GM23248 (cell line): ENCODE measurements around the gene SP6. TPM values are rescaled to one million over a fixed set of nuclear protein-coding genes. Genes with fewer than 3 reads are reported as not detected.

Source experiments
- DNase-seq: peaks from one replicate; pipeline ENCODE4 v3.0.0-alpha.2; 2015
- H2AFZ ChIP-seq: fragments of 200-600 bp; sonication (generic); 2 replicates; pipeline ENCODE4 v1.6.1; 2016; ENCODE audit warnings: antibody characterized with exemption
- H3F3A ChIP-seq: fragments of 200-600 bp; sonication (generic); 2 replicates; pipeline ENCODE4 v1.6.1; 2016; ENCODE audit warnings: mild to moderate bottlenecking, antibody characterized with exemption, mixed run types; ENCODE audit not compliant: insufficient read depth
- H3K27ac ChIP-seq: fragments of 200-600 bp; sonication (generic); 2 replicates; pipeline ENCODE4 v1.5.1; 2016; ENCODE audit warnings: mild to moderate bottlenecking
- H3K27me3 ChIP-seq: fragments of 200-600 bp; sonication (generic); replicated peaks from 2 replicates; pipeline ENCODE4 v1.6.1; 2016; ENCODE audit warnings: mild to moderate bottlenecking; ENCODE audit not compliant: insufficient read depth
- H3K36me3 ChIP-seq: fragments of 200-600 bp; sonication (generic); 2 replicates; pipeline ENCODE4 v1.6.1; 2016; ENCODE audit warnings: low read depth, mild to moderate bottlenecking
- H3K4me1 ChIP-seq: fragments of 200-600 bp; sonication (generic); 2 replicates; pipeline ENCODE4 v1.6.1; 2016; ENCODE audit warnings: mild to moderate bottlenecking; ENCODE audit not compliant: insufficient read depth
- H3K4me2 ChIP-seq: fragments of 200-600 bp; sonication (generic); one replicate; pipeline ENCODE4 v1.6.1; 2016; ENCODE audit warnings: mild to moderate bottlenecking; ENCODE audit not compliant: unreplicated experiment
- H3K4me3 ChIP-seq: fragments of 200-600 bp; sonication (generic); 2 replicates; pipeline ENCODE4 v1.5.1; 2016; ENCODE audit warnings: mild to moderate bottlenecking
- H3K79me2 ChIP-seq: fragments of 200-600 bp; sonication (generic); 2 replicates; pipeline ENCODE4 v1.6.1; 2016; ENCODE audit warnings: mild to moderate bottlenecking; ENCODE audit not compliant: insufficient read depth
- H3K9ac ChIP-seq: fragments of 200-600 bp; sonication (generic); 2 replicates; pipeline ENCODE4 v1.6.1; 2016; ENCODE audit warnings: mild to moderate bottlenecking
- H3K9me2 ChIP-seq: fragments of 200-600 bp; sonication (generic); 2 replicates; pipeline ENCODE4 v1.6.1; 2016; ENCODE audit warnings: mixed run types, mild to moderate bottlenecking, moderate library complexity; ENCODE audit not compliant: insufficient read depth
- H3K9me3 ChIP-seq: fragments of 200-600 bp; sonication (generic); one replicate; pipeline ENCODE4 v1.6.1; 2017; ENCODE audit warnings: low read depth
- H4K20me1 ChIP-seq: fragments of 200-600 bp; sonication (generic); 2 replicates; pipeline ENCODE4 v1.6.0; 2016; ENCODE audit not compliant: insufficient read depth
- EZH2 ChIP-seq: fragments of 200-600 bp; sonication (generic); IDR thresholded peaks from 2 replicates; pipeline ENCODE4 v1.6.1; 2018; ENCODE audit warnings: antibody characterized with exemption, mild to moderate bottlenecking; ENCODE audit not compliant: insufficient read depth, poor library complexity, severe bottlenecking
- EZH2phosphoT487 ChIP-seq: fragments of 200-600 bp; sonication (generic); IDR thresholded peaks from 2 replicates; pipeline ENCODE4 v1.6.1; 2018; ENCODE audit warnings: antibody characterized with exemption, moderate library complexity, mild to moderate bottlenecking, low read depth; ENCODE audit not compliant: insufficient read depth
- WGBS, 2 experiments: methylation state at CpG; one replicate each; pipeline ENCODE4 v1.1.6; 2015 to 2017; ENCODE audit warnings: low lambda C conversion rate in 2 of 2, low coverage in 1 of 2; ENCODE audit errors: missing lambda C conversion rate in 2 of 2; 5-methylcytosine and 5-hydroxymethylcytosine counted together
- in situ Hi-C: fragments of 300-500 bp; cut with MboI; formaldehyde crosslinking; loops from 2 replicates; pipeline ENCODE4 v1.15.0; 2020
- polyA plus RNA-seq: library from polyadenylated mRNA; unstranded; fragments of >200 nt; fragmentation: Nextera tagmentation; extraction: Ambion mirVana; gene quantifications from 2 replicates; pipeline ENCODE4 v1.2.1, GENCODE V29; 2016
- total RNA-seq: library from RNA; depleted of rRNA; stranded (reverse); fragments of >200 nt; shearing (Covaris generic); gene quantifications from 2 replicates; pipeline ENCODE4 v1.2.3, GENCODE V29; 2014

The SP6 gene
- total and polyA plus RNA-seq, 2 experiments from 2014 or later: not detected

- no peaks in the 10 kb centered on the region for H3K36me3 ChIP-seq
- peak overlapping the region; percentile 52 for H3K27ac ChIP-seq
- in situ Hi-C loops: no loop called here
- peaks cover 17% of the 10 kb centered on the region for H3K4me1 ChIP-seq
- H3K79me2 ChIP-seq: peaks cover 45% of the 10 kb centered on the region
- peak overlapping the region; percentile 93 for H2AFZ ChIP-seq
- H3K9ac ChIP-seq: peak overlapping the region; percentile 88
- TF ChIP-seq EZH2: no peak
- no peak for TF ChIP-seq EZH2phosphoT487
- H3K4me2 ChIP-seq: peak overlapping the region; percentile 95
- DNase-seq: no peak
- no peaks in the 10 kb centered on the region for H3K9me2 ChIP-seq
- H3K27me3 ChIP-seq: no peaks in the 10 kb centered on the region
- no peaks in the 10 kb centered on the region for H3K9me3 ChIP-seq
- peaks cover 9% of the 10 kb centered on the region; the same call in 1 of the 2 replicates for H3F3A ChIP-seq
- no peaks in the 10 kb centered on the region for H4K20me1 ChIP-seq
- WGBS, 2 experiments: 37 to 39% methylated on average over 11 of the region's 11 CpGs
- H3K4me3 ChIP-seq: peak overlapping the region; percentile 90
Measured at GRCh38 chr17:47894498-47895346, 43.8 kb upstream of the SP6 start.

- H3K36me3 ChIP-seq: no peaks in the 10 kb centered on the region
- H3K9me2 ChIP-seq: no peaks in the 10 kb centered on the region
- H2AFZ ChIP-seq: no peak overlapping the region
- H3K27me3 ChIP-seq: no peaks in the 10 kb centered on the region
- 83 to 87% methylated on average over 4 of the region's 4 CpGs for WGBS, 2 experiments
- H3K9me3 ChIP-seq: no peaks in the 10 kb centered on the region
- H3K79me2 ChIP-seq: peaks cover 14% of the 10 kb centered on the region
- no peak overlapping the region for H3K27ac ChIP-seq
- no peak overlapping the region for H3K9ac ChIP-seq
- TF ChIP-seq EZH2: no peak
- no peak for TF ChIP-seq EZH2phosphoT487
- H3K4me3 ChIP-seq: no peak overlapping the region
- in situ Hi-C loops: no loop called here
- H3K4me1 ChIP-seq: peaks cover 5% of the 10 kb centered on the region; the same call in 1 of the 2 replicates
- no peak for DNase-seq
- no peaks in the 10 kb centered on the region for H4K20me1 ChIP-seq
- no peak overlapping the region for H3K4me2 ChIP-seq
- H3F3A ChIP-seq: no peaks in the 10 kb centered on the region
Measured at GRCh38 chr17:47891545-47892088, 40.7 kb upstream of the SP6 start.

GRCh38 chr17:47889734-47890529 is 39.0 kb upstream of the SP6 start:
- in situ Hi-C loops: loop anchor here (5.0 kb wide), 1 partner anchor 48 kb away; the partner anchor contains the start of gene SCRN2
- Histone ChIP-seq H2AFZ (no peak overlapping the region), H3K36me3 (no peaks in the 10 kb centered on the region), H3K9ac (no peak overlapping the region), H3K4me1 (peaks cover 5% of the 10 kb centered on the region; the same call in 1 of the 2 replicates), H3K4me3 (no peak overlapping the region), H3K9me3 (no peaks in the 10 kb centered on the region), H3K27ac (no peak overlapping the region), H3F3A (no peaks in the 10 kb centered on the region), H4K20me1 (no peaks in the 10 kb centered on the region), H3K27me3 (no peaks in the 10 kb centered on the region), H3K79me2 (peaks cover 9% of the 10 kb centered on the region), H3K4me2 (no peak overlapping the region), H3K9me2 (no peaks in the 10 kb centered on the region)
- WGBS, 2 experiments: 26 to 30% methylated on average over 11 of the region's 11 CpGs
- TF ChIP-seq EZH2phosphoT487: no peak
- TF ChIP-seq EZH2: no peak
- peak; percentile 89 for DNase-seq

- no peaks in the 10 kb centered on the region for H3K9me2 ChIP-seq
- in situ Hi-C loops: loop anchor here (5.0 kb wide), 1 partner anchor 46 kb away; the partner anchor contains the start of gene SCRN2
- H3K27me3 ChIP-seq: no peaks in the 10 kb centered on the region
- no peak overlapping the region for H2AFZ ChIP-seq
- H3K27ac ChIP-seq: no peak overlapping the region
- no peak overlapping the region for H3K9ac ChIP-seq
- no peaks in the 10 kb centered on the region for H3K4me1 ChIP-seq
- H3F3A ChIP-seq: no peaks in the 10 kb centered on the region
- no peaks in the 10 kb centered on the region for H3K9me3 ChIP-seq
- no peaks in the 10 kb centered on the region for H3K79me2 ChIP-seq
- no peak overlapping the region for H3K4me2 ChIP-seq
- H3K4me3 ChIP-seq: no peak overlapping the region
- WGBS, 2 experiments: 76 to 81% methylated on average over 6 of the region's 6 CpGs
- no peak for DNase-seq
- no peak for TF ChIP-seq EZH2phosphoT487
- no peak for TF ChIP-seq EZH2
- no peaks in the 10 kb centered on the region for H3K36me3 ChIP-seq
- no peaks in the 10 kb centered on the region for H4K20me1 ChIP-seq
Measured at GRCh38 chr17:47888293-47888692, 37.3 kb upstream of the SP6 start.
